ENCODE data around the gene SIRT4. TPM values are rescaled to one million over a fixed set of nuclear protein-coding genes. Genes with fewer than 3 reads are reported as not detected.
A peak's percentile ranks its signal among the peaks of the same experiment; 100 is the strongest.

SIRT4 gene
- total RNA-seq, 1 experiment from 2014 or later: 2.8 TPM

DNA sequence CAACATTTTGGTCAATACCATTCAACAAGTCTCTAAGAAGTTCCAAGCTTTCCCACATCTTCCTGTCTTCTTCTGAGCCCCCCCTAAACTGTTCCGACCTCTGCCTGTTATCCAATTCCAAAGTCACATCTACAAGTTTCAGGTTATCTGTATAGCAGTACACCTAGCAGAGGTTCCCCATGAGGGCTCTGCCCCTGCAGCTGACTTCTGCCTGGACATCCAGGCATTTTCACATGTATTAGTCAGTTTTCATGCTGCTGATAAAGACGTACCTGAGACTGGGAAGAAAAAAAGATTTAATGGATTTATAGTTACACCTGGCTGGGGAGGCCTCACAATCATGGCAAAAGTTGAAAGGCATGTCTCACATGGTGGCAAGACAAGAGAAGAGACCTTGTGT, 35.6 kb downstream of the SIRT4 start:
- Mint-ChIP-seq H3K36me3 (peaks cover 22% of the 10 kb centered on the region), H3K27ac (no peak overlapping the region), H3K4me3 (no peak overlapping the region), H3K9me3 (peaks cover 36% of the 10 kb centered on the region), H3K27me3 (ENCODE audit: low read depth) (peaks cover 23% of the 10 kb centered on the region), H3K4me1 (no peaks in the 10 kb centered on the region)
- ATAC-seq: no peak
- no peak for DNase-seq (ENCODE audit: low spot score)
- POLR2A ChIA-PET: no interaction called here
- TF ChIP-seq, protein P1, sequence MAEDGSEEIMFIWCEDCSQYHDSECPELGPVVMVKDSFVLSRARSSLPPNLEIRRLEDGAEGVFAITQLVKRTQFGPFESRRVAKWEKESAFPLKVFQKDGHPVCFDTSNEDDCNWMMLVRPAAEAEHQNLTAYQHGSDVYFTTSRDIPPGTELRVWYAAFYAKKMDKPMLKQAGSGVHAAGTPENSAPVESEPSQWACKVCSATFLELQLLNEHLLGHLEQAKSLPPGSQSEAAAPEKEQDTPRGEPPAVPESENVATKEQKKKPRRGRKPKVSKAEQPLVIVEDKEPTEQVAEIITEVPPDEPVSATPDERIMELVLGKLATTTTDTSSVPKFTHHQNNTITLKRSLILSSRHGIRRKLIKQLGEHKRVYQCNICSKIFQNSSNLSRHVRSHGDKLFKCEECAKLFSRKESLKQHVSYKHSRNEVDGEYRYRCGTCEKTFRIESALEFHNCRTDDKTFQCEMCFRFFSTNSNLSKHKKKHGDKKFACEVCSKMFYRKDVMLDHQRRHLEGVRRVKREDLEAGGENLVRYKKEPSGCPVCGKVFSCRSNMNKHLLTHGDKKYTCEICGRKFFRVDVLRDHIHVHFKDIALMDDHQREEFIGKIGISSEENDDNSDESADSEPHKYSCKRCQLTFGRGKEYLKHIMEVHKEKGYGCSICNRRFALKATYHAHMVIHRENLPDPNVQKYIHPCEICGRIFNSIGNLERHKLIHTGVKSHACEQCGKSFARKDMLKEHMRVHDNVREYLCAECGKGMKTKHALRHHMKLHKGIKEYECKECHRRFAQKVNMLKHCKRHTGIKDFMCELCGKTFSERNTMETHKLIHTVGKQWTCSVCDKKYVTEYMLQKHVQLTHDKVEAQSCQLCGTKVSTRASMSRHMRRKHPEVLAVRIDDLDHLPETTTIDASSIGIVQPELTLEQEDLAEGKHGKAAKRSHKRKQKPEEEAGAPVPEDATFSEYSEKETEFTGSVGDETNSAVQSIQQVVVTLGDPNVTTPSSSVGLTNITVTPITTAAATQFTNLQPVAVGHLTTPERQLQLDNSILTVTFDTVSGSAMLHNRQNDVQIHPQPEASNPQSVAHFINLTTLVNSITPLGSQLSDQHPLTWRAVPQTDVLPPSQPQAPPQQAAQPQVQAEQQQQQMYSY (CRISPR knock-in tag; IDR thresholded peaks at IDR 0.05): no peak
- TF ChIP-seq JUN (CRISPR knock-in tag; IDR thresholded peaks at IDR 0.05) (no peak), ZNF416 (CRISPR knock-in tag; IDR thresholded peaks at IDR 0.05) (no peak), CBFB (CRISPR knock-in tag; IDR thresholded peaks at IDR 0.05; ENCODE audit: low read depth) (no peak), GABPB1 (CRISPR knock-in tag; IDR thresholded peaks at IDR 0.05) (no peak)
- TF ChIP-seq, protein P2, sequence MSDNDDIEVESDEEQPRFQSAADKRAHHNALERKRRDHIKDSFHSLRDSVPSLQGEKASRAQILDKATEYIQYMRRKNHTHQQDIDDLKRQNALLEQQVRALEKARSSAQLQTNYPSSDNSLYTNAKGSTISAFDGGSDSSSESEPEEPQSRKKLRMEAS (CRISPR knock-in tag; IDR thresholded peaks at IDR 0.05): no peak
- TF ChIP-seq, protein P3, sequence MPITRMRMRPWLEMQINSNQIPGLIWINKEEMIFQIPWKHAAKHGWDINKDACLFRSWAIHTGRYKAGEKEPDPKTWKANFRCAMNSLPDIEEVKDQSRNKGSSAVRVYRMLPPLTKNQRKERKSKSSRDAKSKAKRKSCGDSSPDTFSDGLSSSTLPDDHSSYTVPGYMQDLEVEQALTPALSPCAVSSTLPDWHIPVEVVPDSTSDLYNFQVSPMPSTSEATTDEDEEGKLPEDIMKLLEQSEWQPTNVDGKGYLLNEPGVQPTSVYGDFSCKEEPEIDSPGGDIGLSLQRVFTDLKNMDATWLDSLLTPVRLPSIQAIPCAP (CRISPR knock-in tag; IDR thresholded peaks at IDR 0.05): no peak
- TF ChIP-seq, protein P4, sequence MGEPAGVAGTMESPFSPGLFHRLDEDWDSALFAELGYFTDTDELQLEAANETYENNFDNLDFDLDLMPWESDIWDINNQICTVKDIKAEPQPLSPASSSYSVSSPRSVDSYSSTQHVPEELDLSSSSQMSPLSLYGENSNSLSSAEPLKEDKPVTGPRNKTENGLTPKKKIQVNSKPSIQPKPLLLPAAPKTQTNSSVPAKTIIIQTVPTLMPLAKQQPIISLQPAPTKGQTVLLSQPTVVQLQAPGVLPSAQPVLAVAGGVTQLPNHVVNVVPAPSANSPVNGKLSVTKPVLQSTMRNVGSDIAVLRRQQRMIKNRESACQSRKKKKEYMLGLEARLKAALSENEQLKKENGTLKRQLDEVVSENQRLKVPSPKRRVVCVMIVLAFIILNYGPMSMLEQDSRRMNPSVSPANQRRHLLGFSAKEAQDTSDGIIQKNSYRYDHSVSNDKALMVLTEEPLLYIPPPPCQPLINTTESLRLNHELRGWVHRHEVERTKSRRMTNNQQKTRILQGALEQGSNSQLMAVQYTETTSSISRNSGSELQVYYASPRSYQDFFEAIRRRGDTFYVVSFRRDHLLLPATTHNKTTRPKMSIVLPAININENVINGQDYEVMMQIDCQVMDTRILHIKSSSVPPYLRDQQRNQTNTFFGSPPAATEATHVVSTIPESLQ (CRISPR knock-in tag; IDR thresholded peaks at IDR 0.05): no peak
- CTCF ChIA-PET: no interaction called here

DNA sequence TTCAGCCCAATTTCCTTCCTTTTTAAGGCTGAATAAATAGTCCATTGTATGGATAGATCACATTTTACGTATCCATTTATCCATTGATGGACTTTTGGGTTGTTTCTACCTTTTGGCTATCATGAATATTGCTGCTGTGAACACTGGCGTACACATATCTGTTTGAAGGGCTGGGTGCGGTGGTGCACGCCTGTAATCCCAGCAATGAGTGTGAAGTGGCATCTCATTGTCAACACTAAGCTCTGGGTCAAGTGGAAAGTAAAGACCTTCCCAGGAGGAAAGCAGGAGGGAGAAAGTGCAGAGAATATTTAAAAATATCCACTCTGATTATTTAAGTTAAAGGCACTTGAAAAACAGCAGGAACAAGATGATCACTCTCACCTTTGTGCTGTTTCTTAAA, 37.1 kb downstream of the SIRT4 start:
- Mint-ChIP-seq H3K4me1 (no peaks in the 10 kb centered on the region), H3K27me3 (ENCODE audit: low read depth) (peaks cover 23% of the 10 kb centered on the region), H3K4me3 (no peak overlapping the region), H3K36me3 (peaks cover 32% of the 10 kb centered on the region), H3K27ac (no peak overlapping the region), H3K9me3 (peaks cover 36% of the 10 kb centered on the region)
- ATAC-seq: no peak
- DNase-seq (ENCODE audit: low spot score): no peak
- ChIA-PET POLR2A (interaction anchor here (0.7 kb wide), 1 partner anchor 100 kb away, joined by 4 read pairs; no protein-coding TSS in a partner anchor), CTCF (interaction anchor here (1.3 to 1.6 kb wide), 3 partner anchors 14 to 111 kb away, joined by 3 to 5 read pairs (median 3); no protein-coding TSS in a partner anchor)
- TF ChIP-seq, protein P5, sequence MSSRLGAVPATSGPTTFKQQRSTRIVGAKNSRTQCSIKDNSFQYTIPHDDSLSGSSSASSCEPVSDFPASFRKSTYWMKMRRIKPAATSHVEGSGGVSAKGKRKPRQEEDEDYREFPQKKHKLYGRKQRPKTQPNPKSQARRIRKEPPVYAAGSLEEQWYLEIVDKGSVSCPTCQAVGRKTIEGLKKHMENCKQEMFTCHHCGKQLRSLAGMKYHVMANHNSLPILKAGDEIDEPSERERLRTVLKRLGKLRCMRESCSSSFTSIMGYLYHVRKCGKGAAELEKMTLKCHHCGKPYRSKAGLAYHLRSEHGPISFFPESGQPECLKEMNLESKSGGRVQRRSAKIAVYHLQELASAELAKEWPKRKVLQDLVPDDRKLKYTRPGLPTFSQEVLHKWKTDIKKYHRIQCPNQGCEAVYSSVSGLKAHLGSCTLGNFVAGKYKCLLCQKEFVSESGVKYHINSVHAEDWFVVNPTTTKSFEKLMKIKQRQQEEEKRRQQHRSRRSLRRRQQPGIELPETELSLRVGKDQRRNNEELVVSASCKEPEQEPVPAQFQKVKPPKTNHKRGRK (CRISPR knock-in tag; IDR thresholded peaks at IDR 0.05; ENCODE audit: borderline replicate concordance): no peak
- no peak for TF ChIP-seq TCF7 (CRISPR knock-in tag; IDR thresholded peaks at IDR 0.05; ENCODE audit: low read depth)
- no peak for TF ChIP-seq ZNF232 (CRISPR knock-in tag; IDR thresholded peaks at IDR 0.05)
- no peak for TF ChIP-seq CREB1 (CRISPR knock-in tag; IDR thresholded peaks at IDR 0.05)

DNA sequence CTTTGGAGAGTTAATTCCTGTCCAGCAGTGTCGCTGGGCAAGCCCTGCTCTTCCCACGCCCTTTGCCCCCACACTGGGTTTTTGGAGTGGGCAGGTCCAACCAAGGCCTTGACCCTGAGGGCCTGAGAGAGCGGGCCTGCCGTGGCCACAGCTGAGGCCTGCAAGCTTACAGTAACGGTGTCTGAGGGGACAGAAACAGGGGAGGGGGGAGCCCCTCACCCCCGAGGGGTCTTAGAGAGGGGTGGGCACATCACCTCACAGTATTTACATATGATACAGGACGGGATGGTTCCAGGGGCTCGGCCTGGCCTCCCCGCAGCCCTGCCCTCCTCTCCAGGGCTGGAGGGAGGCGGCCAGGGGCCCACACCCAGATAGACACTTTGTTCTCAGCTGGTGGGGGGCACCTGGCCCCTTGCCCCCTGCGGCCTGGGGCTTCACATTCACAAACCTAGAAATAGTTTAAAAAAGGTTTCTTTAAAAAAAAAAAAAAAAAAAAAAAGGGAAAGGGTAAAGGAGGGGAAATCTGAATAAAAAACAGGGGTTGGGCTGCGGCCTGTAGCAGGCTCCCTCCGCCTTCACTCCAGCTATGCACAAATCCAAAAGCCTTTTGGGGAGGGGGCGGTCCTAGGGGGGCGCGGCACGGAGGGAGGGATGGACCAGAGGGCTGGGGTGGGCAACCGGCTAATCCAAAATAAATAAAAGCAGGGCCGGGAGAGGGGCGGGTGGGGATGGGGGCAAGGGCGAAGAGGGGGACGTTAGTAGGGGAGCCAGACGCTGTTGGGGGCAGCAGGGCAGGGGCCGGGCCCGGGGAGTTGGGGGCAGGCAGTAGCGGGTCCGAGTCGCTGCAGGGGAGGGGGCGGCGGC, 40.3 kb downstream of the SIRT4 start:
- Mint-ChIP-seq H3K27ac (no peak overlapping the region), H3K27me3 (ENCODE audit: low read depth) (peaks cover 10% of the 10 kb centered on the region), H3K9me3 (peaks cover 16% of the 10 kb centered on the region), H3K36me3 (peaks cover 27% of the 10 kb centered on the region), H3K4me3 (no peak overlapping the region), H3K4me1 (no peaks in the 10 kb centered on the region)
- ChIA-PET CTCF (interaction anchor here (0.6 to 1.9 kb wide), 5 partner anchors 25 to 219 kb away, joined by 3 to 6 read pairs (median 4); partner anchors contain the start of gene SIRT4), POLR2A (no interaction called here)
- no peak for DNase-seq (ENCODE audit: low spot score)
- ATAC-seq: peak; percentile 65
- TF ChIP-seq ZBTB21 (CRISPR knock-in tag; IDR thresholded peaks at IDR 0.05; ENCODE audit: borderline replicate concordance) (no peak), CREB1 (CRISPR knock-in tag; IDR thresholded peaks at IDR 0.05) (no peak), ZNF219 (CRISPR knock-in tag; IDR thresholded peaks at IDR 0.05; ENCODE audit: borderline replicate concordance) (no peak), ZNF416 (CRISPR knock-in tag; IDR thresholded peaks at IDR 0.05) (no peak)
- TF ChIP-seq, protein P2 (CRISPR knock-in tag; IDR thresholded peaks at IDR 0.05): no peak
- TF ChIP-seq, protein P6, sequence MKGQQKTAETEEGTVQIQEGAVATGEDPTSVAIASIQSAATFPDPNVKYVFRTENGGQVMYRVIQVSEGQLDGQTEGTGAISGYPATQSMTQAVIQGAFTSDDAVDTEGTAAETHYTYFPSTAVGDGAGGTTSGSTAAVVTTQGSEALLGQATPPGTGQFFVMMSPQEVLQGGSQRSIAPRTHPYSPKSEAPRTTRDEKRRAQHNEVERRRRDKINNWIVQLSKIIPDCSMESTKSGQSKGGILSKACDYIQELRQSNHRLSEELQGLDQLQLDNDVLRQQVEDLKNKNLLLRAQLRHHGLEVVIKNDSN (CRISPR knock-in tag; IDR thresholded peaks at IDR 0.05): no peak
- TF ChIP-seq, protein P7, sequence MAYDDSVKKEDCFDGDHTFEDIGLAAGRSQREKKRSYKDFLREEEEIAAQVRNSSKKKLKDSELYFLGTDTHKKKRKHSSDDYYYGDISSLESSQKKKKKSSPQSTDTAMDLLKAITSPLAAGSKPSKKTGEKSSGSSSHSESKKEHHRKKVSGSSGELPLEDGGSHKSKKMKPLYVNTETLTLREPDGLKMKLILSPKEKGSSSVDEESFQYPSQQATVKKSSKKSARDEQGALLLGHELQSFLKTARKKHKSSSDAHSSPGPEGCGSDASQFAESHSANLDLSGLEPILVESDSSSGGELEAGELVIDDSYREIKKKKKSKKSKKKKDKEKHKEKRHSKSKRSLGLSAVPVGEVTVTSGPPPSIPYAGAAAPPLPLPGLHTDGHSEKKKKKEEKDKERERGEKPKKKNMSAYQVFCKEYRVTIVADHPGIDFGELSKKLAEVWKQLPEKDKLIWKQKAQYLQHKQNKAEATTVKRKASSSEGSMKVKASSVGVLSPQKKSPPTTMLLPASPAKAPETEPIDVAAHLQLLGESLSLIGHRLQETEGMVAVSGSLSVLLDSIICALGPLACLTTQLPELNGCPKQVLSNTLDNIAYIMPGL (CRISPR knock-in tag; IDR thresholded peaks at IDR 0.05): no peak
